ENCODE results near the gene TIFAB. TPM values are rescaled to one million over a fixed set of nuclear protein-coding genes. Genes with fewer than 3 reads are reported as not detected.
A peak's percentile ranks its signal among the peaks of the same experiment; 100 is the strongest.

TIFAB gene
- polyA plus RNA-seq, 1 of the 3 experiments (the other 2 are of a cell fraction), result not detected

DNA sequence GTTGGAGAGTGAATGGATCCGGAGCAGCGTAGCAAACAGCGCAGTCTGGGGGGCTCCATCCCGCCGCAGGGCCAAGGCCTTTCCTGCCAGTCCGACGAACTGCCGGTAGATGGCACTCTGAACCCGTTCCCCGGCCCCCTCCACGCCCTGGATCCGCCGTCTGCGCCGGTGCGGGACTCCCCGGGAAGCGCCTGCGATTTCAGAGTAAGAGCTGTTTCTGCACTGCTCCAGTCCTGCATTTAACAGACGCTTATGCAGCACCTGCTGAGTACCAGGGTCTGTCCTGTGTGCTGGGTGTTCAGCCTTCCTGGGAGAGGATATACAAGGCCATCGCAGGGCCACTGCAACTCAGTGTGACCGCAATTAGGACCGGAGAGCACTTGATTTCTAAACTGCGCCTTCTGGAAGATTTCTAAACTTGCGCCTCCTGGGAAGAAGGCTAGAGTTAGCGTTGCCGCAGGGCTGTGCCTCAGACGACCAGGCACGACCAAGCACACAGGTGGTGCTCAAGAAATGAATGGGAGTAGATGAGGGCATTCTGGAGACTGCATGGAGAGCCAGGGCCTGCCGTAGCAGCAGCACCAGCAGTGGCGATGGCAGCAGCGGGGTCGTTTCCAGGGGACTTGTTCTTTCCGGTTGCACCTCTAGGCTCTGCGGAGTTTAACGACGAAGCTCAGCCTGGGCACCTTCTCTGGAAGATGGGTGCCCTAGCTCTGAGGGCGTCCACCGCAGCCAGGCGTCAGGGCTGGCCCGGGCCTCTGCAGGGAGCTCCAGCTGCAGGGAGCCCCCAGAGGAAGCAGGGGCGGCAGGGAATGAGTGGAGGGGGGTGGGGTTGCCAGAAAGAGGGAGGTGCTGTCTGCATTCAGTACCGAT is 14.3 kb upstream of the TIFAB start:
- peak; percentile 94 for DNase-seq
- ChIA-PET POLR2A (interaction anchor here (1.0 to 1.2 kb wide), 2 partner anchors 84 to 86 kb away, joined by 3 read pairs; no protein-coding TSS in a partner anchor), CTCF (interaction anchor here (0.6 to 18.5 kb wide), 77 partner anchors 9 to 744 kb away, joined by 3 to 791 read pairs (median 5); partner anchors contain the start of genes CXCL14, DCANP1, SLC25A48 and TIFAB)
- H3K4me2 ChIP-seq, result peak overlapping the region; percentile 55; the same call in 1 of the 2 replicates
- peaks cover 51% of the 10 kb centered on the region for H3K27me3 ChIP-seq (ENCODE audit: insufficient read depth)
- peaks cover 0 to 3% of the 10 kb centered on the region in 2 experiments; a peak in 1 of 4 replicates for H3K4me1 ChIP-seq (ENCODE audit: control insufficient read depth in 1 of 2, insufficient read depth in 2 of 2, low read depth in 1 of 2, low read length in 1 of 2)
- no peaks in the 10 kb centered on the region for H3K9me3 ChIP-seq
- no peaks in the 10 kb centered on the region for H3K36me3 ChIP-seq (replicated peaks in 1 of 2; ENCODE audit: control insufficient read depth in 1 of 2, insufficient read depth in 2 of 2, low read length in 1 of 2)
- peak overlapping the region; percentile 67 for H2AFZ ChIP-seq (ENCODE audit: low read depth)
- WGBS (ENCODE audit: low lambda C conversion rate), result 54% methylated on average over 25 of the region's 43 CpGs
- no peaks in the 10 kb centered on the region for H3F3A ChIP-seq (replicated peaks; ENCODE audit: insufficient read depth)
- no peaks in the 10 kb centered on the region for H4K20me1 ChIP-seq (ENCODE audit: insufficient read depth)
- peak overlapping the region in 1 of 2 experiments; percentile 50; a peak in 1 of 4 replicates for H3K4me3 ChIP-seq (ENCODE audit: low read depth in 2 of 2, low read length in 1 of 2)
- H3K79me2 ChIP-seq (ENCODE audit: insufficient read depth), result no peaks in the 10 kb centered on the region
- no peak overlapping the region for H3K9ac ChIP-seq
- H3K27ac ChIP-seq (ENCODE audit: low read depth in 2 of 2, low read length in 1 of 2), result no peak overlapping the region
- no peaks in the 10 kb centered on the region for H3K9me2 ChIP-seq
- TF ChIP-seq CHD2 (IDR thresholded peaks at IDR 0.05; ENCODE audit: low read length, partially characterized antibody) (no peak), POLR2AphosphoS5 (IDR thresholded peaks at IDR 0.05; ENCODE audit: low read depth, low read length) (no peak), MXI1 (IDR thresholded peaks at IDR 0.05; ENCODE audit: low read depth, low read length) (no peak), RFX5 (IDR thresholded peaks at IDR 0.05; ENCODE audit: low read length) (no peak), SMC3 (IDR thresholded peaks at IDR 0.05; ENCODE audit: low read depth, low read length) (peak; percentile 88), ELF1 (IDR thresholded peaks at IDR 0.05) (no peak), GATA2 (CRISPR knock-in tag; IDR thresholded peaks at IDR 0.05) (no peak), RAD21 (IDR thresholded peaks at IDR 0.05; ENCODE audit: low read length) (peak; percentile 90), TEAD4 (IDR thresholded peaks at IDR 0.05; ENCODE audit: borderline replicate concordance, insufficient read depth) (no peak), MEF2A (IDR thresholded peaks at IDR 0.05; ENCODE audit: borderline replicate concordance, low read depth) (no peak), SIN3A (IDR thresholded peaks at IDR 0.05; ENCODE audit: borderline replicate concordance, low read depth, low read length) (no peak), NRF1 (IDR thresholded peaks at IDR 0.05; ENCODE audit: low read depth, low read length) (peak; percentile 52), FOXJ3 (CRISPR knock-in tag; IDR thresholded peaks at IDR 0.05) (no peak), YY1 (IDR thresholded peaks at IDR 0.05; ENCODE audit: low read depth) (no peak), RCOR1 (IDR thresholded peaks at IDR 0.05; ENCODE audit: low read length) (0 out of 2 replicates have a peak, but pooled peaks have one; percentile 17), JUND (IDR thresholded peaks at IDR 0.05) (no peak), EZH2phosphoT487 (IDR thresholded peaks at IDR 0.05; ENCODE audit: borderline replicate concordance, low read depth) (no peak), TCF12 (IDR thresholded peaks at IDR 0.05) (no peak), FOSL2 (IDR thresholded peaks at IDR 0.05; ENCODE audit: borderline replicate concordance, low read depth) (no peak)
- TF ChIP-seq, protein P1, sequence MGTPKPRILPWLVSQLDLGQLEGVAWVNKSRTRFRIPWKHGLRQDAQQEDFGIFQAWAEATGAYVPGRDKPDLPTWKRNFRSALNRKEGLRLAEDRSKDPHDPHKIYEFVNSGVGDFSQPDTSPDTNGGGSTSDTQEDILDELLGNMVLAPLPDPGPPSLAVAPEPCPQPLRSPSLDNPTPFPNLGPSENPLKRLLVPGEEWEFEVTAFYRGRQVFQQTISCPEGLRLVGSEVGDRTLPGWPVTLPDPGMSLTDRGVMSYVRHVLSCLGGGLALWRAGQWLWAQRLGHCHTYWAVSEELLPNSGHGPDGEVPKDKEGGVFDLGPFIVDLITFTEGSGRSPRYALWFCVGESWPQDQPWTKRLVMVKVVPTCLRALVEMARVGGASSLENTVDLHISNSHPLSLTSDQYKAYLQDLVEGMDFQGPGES (IDR thresholded peaks at IDR 0.05; ENCODE audit: low read depth, low read length), result no peak
- TF ChIP-seq, protein P2, sequence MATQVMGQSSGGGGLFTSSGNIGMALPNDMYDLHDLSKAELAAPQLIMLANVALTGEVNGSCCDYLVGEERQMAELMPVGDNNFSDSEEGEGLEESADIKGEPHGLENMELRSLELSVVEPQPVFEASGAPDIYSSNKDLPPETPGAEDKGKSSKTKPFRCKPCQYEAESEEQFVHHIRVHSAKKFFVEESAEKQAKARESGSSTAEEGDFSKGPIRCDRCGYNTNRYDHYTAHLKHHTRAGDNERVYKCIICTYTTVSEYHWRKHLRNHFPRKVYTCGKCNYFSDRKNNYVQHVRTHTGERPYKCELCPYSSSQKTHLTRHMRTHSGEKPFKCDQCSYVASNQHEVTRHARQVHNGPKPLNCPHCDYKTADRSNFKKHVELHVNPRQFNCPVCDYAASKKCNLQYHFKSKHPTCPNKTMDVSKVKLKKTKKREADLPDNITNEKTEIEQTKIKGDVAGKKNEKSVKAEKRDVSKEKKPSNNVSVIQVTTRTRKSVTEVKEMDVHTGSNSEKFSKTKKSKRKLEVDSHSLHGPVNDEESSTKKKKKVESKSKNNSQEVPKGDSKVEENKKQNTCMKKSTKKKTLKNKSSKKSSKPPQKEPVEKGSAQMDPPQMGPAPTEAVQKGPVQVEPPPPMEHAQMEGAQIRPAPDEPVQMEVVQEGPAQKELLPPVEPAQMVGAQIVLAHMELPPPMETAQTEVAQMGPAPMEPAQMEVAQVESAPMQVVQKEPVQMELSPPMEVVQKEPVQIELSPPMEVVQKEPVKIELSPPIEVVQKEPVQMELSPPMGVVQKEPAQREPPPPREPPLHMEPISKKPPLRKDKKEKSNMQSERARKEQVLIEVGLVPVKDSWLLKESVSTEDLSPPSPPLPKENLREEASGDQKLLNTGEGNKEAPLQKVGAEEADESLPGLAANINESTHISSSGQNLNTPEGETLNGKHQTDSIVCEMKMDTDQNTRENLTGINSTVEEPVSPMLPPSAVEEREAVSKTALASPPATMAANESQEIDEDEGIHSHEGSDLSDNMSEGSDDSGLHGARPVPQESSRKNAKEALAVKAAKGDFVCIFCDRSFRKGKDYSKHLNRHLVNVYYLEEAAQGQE (IDR thresholded peaks at IDR 0.05; ENCODE audit: low read depth, low read length), result no peak
- TF ChIP-seq, protein P3, sequence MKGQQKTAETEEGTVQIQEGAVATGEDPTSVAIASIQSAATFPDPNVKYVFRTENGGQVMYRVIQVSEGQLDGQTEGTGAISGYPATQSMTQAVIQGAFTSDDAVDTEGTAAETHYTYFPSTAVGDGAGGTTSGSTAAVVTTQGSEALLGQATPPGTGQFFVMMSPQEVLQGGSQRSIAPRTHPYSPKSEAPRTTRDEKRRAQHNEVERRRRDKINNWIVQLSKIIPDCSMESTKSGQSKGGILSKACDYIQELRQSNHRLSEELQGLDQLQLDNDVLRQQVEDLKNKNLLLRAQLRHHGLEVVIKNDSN (IDR thresholded peaks at IDR 0.05; ENCODE audit: borderline replicate concordance, low read depth), result no peak
- TF ChIP-seq, protein P4, sequence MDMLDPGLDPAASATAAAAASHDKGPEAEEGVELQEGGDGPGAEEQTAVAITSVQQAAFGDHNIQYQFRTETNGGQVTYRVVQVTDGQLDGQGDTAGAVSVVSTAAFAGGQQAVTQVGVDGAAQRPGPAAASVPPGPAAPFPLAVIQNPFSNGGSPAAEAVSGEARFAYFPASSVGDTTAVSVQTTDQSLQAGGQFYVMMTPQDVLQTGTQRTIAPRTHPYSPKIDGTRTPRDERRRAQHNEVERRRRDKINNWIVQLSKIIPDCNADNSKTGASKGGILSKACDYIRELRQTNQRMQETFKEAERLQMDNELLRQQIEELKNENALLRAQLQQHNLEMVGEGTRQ (IDR thresholded peaks at IDR 0.05; ENCODE audit: borderline replicate concordance, low read depth, low read length), result no peak
- TF ChIP-seq, protein P5, sequence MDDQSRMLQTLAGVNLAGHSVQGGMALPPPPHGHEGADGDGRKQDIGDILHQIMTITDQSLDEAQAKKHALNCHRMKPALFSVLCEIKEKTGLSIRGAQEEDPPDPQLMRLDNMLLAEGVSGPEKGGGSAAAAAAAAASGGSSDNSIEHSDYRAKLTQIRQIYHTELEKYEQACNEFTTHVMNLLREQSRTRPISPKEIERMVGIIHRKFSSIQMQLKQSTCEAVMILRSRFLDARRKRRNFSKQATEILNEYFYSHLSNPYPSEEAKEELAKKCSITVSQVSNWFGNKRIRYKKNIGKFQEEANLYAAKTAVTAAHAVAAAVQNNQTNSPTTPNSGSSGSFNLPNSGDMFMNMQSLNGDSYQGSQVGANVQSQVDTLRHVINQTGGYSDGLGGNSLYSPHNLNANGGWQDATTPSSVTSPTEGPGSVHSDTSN (IDR thresholded peaks at IDR 0.05), result no peak
- TF ChIP-seq, protein P6, sequence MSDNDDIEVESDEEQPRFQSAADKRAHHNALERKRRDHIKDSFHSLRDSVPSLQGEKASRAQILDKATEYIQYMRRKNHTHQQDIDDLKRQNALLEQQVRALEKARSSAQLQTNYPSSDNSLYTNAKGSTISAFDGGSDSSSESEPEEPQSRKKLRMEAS (IDR thresholded peaks at IDR 0.05; ENCODE audit: low read depth), result no peak
